Prostate gland (tissue), 2 donors: ENCODE measurements around the gene SVEP1. TPM values are rescaled to one million over a fixed set of nuclear protein-coding genes. Genes with fewer than 3 reads are reported as not detected.

ENCODE experiments used
- DNase-seq: peaks from one replicate; pipeline ENCODE4 v3.0.0-alpha.2; 2019; ENCODE audit warnings: low spot score
- H3K27ac ChIP-seq, 2 donors: fragments of 200-600 bp; sonication (generic); 2 replicates each; pipeline ENCODE4 v1.5.1; 2017 to 2019
- H3K27me3 ChIP-seq: fragments of 200-600 bp; sonication (generic); replicated peaks from 2 replicates; pipeline ENCODE4 v1.5.1; 2019; ENCODE audit not compliant: insufficient read depth
- H3K36me3 ChIP-seq, 2 donors: fragments of 200-600 bp; sonication (generic); 1 replicate in 1 of 2; 2 replicates in 1 of 2; pipeline versions ENCODE4 v1.5.1 to v1.8.1; 2017 to 2019
- H3K4me1 ChIP-seq: fragments of 200-600 bp; sonication (generic); replicated peaks from 2 replicates; pipeline ENCODE4 v1.5.1; 2019
- H3K4me3 ChIP-seq, 2 donors: fragments of 200-600 bp; sonication (generic); 2 replicates each; pipeline ENCODE4 v1.5.1; 2017 to 2019
- H3K9me3 ChIP-seq: fragments of 200-600 bp; sonication (generic); 2 replicates; pipeline ENCODE4 v1.5.1; 2017
- CTCF ChIP-seq, 4 experiments: fragments of 200-600 bp in 2 of 4; fragments of 450-650 bp in 2 of 4; sonication (generic) in 2 of 4; IDR thresholded peaks; 1 replicate in 3 of 4; 2 replicates in 1 of 4; pipeline ENCODE4 v1.5.1; 2016 to 2019; ENCODE audit warnings: antibody characterized with exemption in 4 of 4, mild to moderate bottlenecking in 2 of 4, moderate library complexity in 2 of 4
- POLR2A ChIP-seq: fragments of 450-650 bp; IDR thresholded peaks from one replicate; pipeline ENCODE4 v1.6.1; 2016; ENCODE audit warnings: antibody characterized with exemption, mild to moderate bottlenecking
- POLR2AphosphoS5 ChIP-seq: sonication (generic); formaldehyde crosslinking; IDR thresholded peaks from one replicate; pipeline ENCODE4 v1.6.1; 2017; ENCODE audit warnings: antibody characterized with exemption
- WGBS: methylation state at CpG from one replicate; pipeline ENCODE4 v1.1.5; 2018; 5-methylcytosine and 5-hydroxymethylcytosine counted together
- intact Hi-C: fragments of 100-400 bp; cut with DNase I; formaldehyde crosslinking; loops from one replicate; pipeline ENCODE4 v1.14.2; 2022
- total RNA-seq, 2 donors: library from RNA; depleted of rRNA; stranded (reverse); fragments of >200 nt; gene quantifications; one replicate each; pipeline ENCODE4 v1.1.0, GENCODE V29; 2016

SVEP1 gene
- total RNA-seq, 2 donors from 2014 or later = 2.7 to 5.8 TPM

GRCh38 chr9:110440172-110440571, 139.4 kb downstream of the SVEP1 start:
- H3K4me1 ChIP-seq = no peaks in the 10 kb centered on the region
- H3K27me3 ChIP-seq = no peaks in the 10 kb centered on the region
- intact Hi-C loops = no loop called here
- TF ChIP-seq CTCF (IDR thresholded peaks at IDR 0.05) (no peak), POLR2A (no peak), POLR2AphosphoS5 (no peak)
- DNase-seq = no peak
- no peak overlapping the region for H3K27ac ChIP-seq
- no peak overlapping the region for H3K4me3 ChIP-seq
- 43% methylated on average over 4 of the region's 4 CpGs for WGBS
- no peaks in the 10 kb centered on the region for H3K9me3 ChIP-seq
- no peaks in the 10 kb centered on the region for H3K36me3 ChIP-seq

GRCh38 chr9:110432253-110432652, 147.3 kb downstream of the SVEP1 start:
- no peaks in the 10 kb centered on the region for H3K9me3 ChIP-seq
- no peak for DNase-seq
- TF ChIP-seq POLR2AphosphoS5 (no peak), POLR2A (no peak), CTCF (IDR thresholded peaks at IDR 0.05) (no peak)
- no peak overlapping the region for H3K27ac ChIP-seq
- H3K4me1 ChIP-seq = no peaks in the 10 kb centered on the region
- no peak overlapping the region for H3K4me3 ChIP-seq
- WGBS = 92% methylated on average over 3 of the region's 3 CpGs
- no peaks in the 10 kb centered on the region for H3K27me3 ChIP-seq
- intact Hi-C loops = no loop called here
- H3K36me3 ChIP-seq = no peaks in the 10 kb centered on the region

GRCh38 chr9:110429453-110429852, 150.1 kb downstream of the SVEP1 start:
- WGBS = 90% methylated on average over 1 of the region's 1 CpG
- Histone ChIP-seq H3K9me3 (no peaks in the 10 kb centered on the region), H3K27ac (no peak overlapping the region), H3K4me1 (no peaks in the 10 kb centered on the region), H3K4me3 (no peak overlapping the region), H3K27me3 (no peaks in the 10 kb centered on the region), H3K36me3 (no peaks in the 10 kb centered on the region)
- TF ChIP-seq CTCF (IDR thresholded peaks at IDR 0.05) = no peak
- no peak for TF ChIP-seq POLR2A
- TF ChIP-seq POLR2AphosphoS5 = no peak
- intact Hi-C loops = loop anchor here (10.0 kb wide), 1 partner anchor 245 kb away; no protein-coding TSS in a partner anchor
- DNase-seq = no peak

- no peak for DNase-seq
- no peaks in the 10 kb centered on the region for H3K27me3 ChIP-seq
- H3K36me3 ChIP-seq = no peaks in the 10 kb centered on the region
- intact Hi-C loops = loop anchor here (10.0 kb wide), 1 partner anchor 243 kb away; no protein-coding TSS in a partner anchor
- TF ChIP-seq CTCF (IDR thresholded peaks at IDR 0.05) (peak in 1 of 4 experiments; percentile 43), POLR2AphosphoS5 (no peak), POLR2A (no peak)
- no peaks in the 10 kb centered on the region for H3K4me1 ChIP-seq
- WGBS = 48% methylated on average over 7 of the region's 7 CpGs
- no peak overlapping the region for H3K4me3 ChIP-seq
- H3K9me3 ChIP-seq = no peaks in the 10 kb centered on the region
- H3K27ac ChIP-seq = no peak overlapping the region
Measured at GRCh38 chr9:110427497-110428104, 151.9 kb downstream of the SVEP1 start.

GRCh38 chr9:110426052-110426709, 153.4 kb downstream of the SVEP1 start:
- Histone ChIP-seq H3K4me3 (no peak overlapping the region), H3K27me3 (no peaks in the 10 kb centered on the region), H3K9me3 (no peaks in the 10 kb centered on the region), H3K36me3 (no peaks in the 10 kb centered on the region), H3K4me1 (no peaks in the 10 kb centered on the region), H3K27ac (no peak overlapping the region)
- WGBS = 73% methylated on average over 2 of the region's 2 CpGs
- no peak for DNase-seq
- intact Hi-C loops = loop anchor here (10.0 kb wide), 1 partner anchor 241 kb away; no protein-coding TSS in a partner anchor
- TF ChIP-seq POLR2AphosphoS5 (no peak), POLR2A (no peak), CTCF (IDR thresholded peaks at IDR 0.05) (peak in 2 of 4 experiments; percentile 14 to 46)
